Measurements from ENCODE around the gene DNAH3. TPM values are rescaled to one million over a fixed set of nuclear protein-coding genes. Genes with fewer than 3 reads are reported as not detected.

DNAH3 gene
- total RNA-seq, 1 experiment from 2014 or later, result 0.24 TPM

DNA sequence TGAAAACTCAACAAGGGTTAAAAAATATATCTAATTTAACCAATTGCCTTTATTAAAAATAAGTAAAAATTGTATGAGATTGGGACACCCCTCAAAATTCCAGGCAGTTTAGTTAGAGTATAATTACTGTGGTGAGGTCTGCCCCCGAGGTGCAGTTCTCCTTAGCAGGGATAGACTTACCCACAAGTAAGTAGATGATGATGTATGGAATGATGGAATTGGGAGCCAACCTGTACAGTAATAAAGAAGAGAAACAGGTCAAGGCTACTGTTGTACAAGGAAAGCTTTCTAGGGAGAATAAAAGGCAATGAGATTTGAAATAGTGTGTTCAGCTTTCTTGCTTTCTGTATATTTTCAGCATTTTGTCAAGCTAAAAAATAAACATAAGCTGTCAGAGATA is 9.6 kb upstream of the DNAH3 start:
- no peaks in the 10 kb centered on the region; a peak in 1 of 5 replicates for H3K9me3 Mint-ChIP-seq
- DNase-seq, result no peak
- Histone ChIP-seq H3K4ac (ENCODE audit: low read depth, low read length) (no peak overlapping the region), H3K9ac (ENCODE audit: extremely low read depth, insufficient read length, low read length) (no peak overlapping the region), H2BK15ac (ENCODE audit: low read depth, low read length) (no peak overlapping the region), H4K91ac (ENCODE audit: insufficient read length, low read depth, low read length) (no peak overlapping the region), H3K23me2 (ENCODE audit: insufficient read length, low read depth, low read length, poor library complexity, severe bottlenecking) (peaks cover 13% of the 10 kb centered on the region), H3K56ac (ENCODE audit: insufficient read length, low read depth, low read length) (no peak overlapping the region), H3K4me2 (ENCODE audit: insufficient read depth, insufficient read length, low read length) (no peak overlapping the region), H3K9me3 (ENCODE audit: control insufficient read depth, low read depth, low read length) (no peaks in the 10 kb centered on the region), H3K18ac (ENCODE audit: insufficient read length, low read depth, low read length) (no peak overlapping the region), H3K27ac (ENCODE audit: insufficient read length, low read depth, low read length) (no peak overlapping the region), H3K14ac (ENCODE audit: insufficient read depth, low read length) (no peak overlapping the region), H2BK120ac (ENCODE audit: low read depth, low read length, poor library complexity, severe bottlenecking) (no peak overlapping the region), H2BK5ac (ENCODE audit: insufficient read length, low read length) (no peak overlapping the region), H3K79me1 (ENCODE audit: insufficient read depth, low read depth, low read length, poor library complexity, severe bottlenecking) (no peaks in the 10 kb centered on the region), H4K20me1 (ENCODE audit: control insufficient read depth, insufficient read depth, insufficient read length) (no peaks in the 10 kb centered on the region), H2BK20ac (ENCODE audit: low read depth, low read length, poor library complexity, severe bottlenecking) (no peak overlapping the region), H2AFZ (ENCODE audit: low read length) (no peak overlapping the region), H3T11ph (ENCODE audit: low read length) (no peak overlapping the region), H4K5ac (ENCODE audit: insufficient read length, low read depth, low read length) (no peak overlapping the region), H2AK5ac (ENCODE audit: insufficient read length, low read length) (no peak overlapping the region), H2BK12ac (ENCODE audit: insufficient read length, low read depth, low read length) (no peak overlapping the region), H3K23ac (ENCODE audit: insufficient read length, low read depth, low read length) (no peak overlapping the region), H3K4me1 (ENCODE audit: insufficient read depth, low read length) (peaks cover 4% of the 10 kb centered on the region; the same call in 1 of the 2 replicates), H4K8ac (replicated peaks; ENCODE audit: insufficient read length, low read depth, low read length) (no peak overlapping the region), H3K79me2 (ENCODE audit: insufficient read depth, low read length) (no peaks in the 10 kb centered on the region), H3K27me3 (ENCODE audit: insufficient read depth, low read length) (no peaks in the 10 kb centered on the region; the same call in 1 of the 2 replicates)
- no peak overlapping the region for H3K27ac Mint-ChIP-seq
- H3K4me3 Mint-ChIP-seq, result no peak overlapping the region
- peaks cover 8% of the 10 kb centered on the region for H3K27me3 Mint-ChIP-seq (ENCODE audit: low read depth)
- H3K4me1 Mint-ChIP-seq, result peaks cover 15 to 22% of the 10 kb centered on the region in 2 experiments
- peaks cover 18 to 41% (median 38%) of the 10 kb centered on the region in 3 experiments; a peak in 6 of 7 replicates for H3K36me3 Mint-ChIP-seq (ENCODE audit: insufficient read depth in 1 of 3, low read depth in 3 of 3)
- TF ChIP-seq, protein P1, sequence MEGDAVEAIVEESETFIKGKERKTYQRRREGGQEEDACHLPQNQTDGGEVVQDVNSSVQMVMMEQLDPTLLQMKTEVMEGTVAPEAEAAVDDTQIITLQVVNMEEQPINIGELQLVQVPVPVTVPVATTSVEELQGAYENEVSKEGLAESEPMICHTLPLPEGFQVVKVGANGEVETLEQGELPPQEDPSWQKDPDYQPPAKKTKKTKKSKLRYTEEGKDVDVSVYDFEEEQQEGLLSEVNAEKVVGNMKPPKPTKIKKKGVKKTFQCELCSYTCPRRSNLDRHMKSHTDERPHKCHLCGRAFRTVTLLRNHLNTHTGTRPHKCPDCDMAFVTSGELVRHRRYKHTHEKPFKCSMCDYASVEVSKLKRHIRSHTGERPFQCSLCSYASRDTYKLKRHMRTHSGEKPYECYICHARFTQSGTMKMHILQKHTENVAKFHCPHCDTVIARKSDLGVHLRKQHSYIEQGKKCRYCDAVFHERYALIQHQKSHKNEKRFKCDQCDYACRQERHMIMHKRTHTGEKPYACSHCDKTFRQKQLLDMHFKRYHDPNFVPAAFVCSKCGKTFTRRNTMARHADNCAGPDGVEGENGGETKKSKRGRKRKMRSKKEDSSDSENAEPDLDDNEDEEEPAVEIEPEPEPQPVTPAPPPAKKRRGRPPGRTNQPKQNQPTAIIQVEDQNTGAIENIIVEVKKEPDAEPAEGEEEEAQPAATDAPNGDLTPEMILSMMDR (conservative IDR thresholded peaks at IDR 0.05), result no peak
- no CpG with 5 or more reads among the region's 1 CpG for WGBS (ENCODE audit: extremely low coverage, insufficient read length, low lambda C conversion rate)

Data from H9 (cell line).